Stimulated activated CD8-positive, alpha-beta memory T cell treated with anti-CD3 and anti-CD28 coated beads, Interleukin-15, amount 100 ng/mL, for 4 hours (primary cell): ENCODE results near the gene OR5H14.

ENCODE experiments used
- DNase-seq, 2 donors: peaks; one replicate each; pipeline ENCODE4 v3.0.0-alpha.2; 2020; ENCODE audit warnings: low read depth in 2 of 2

Gene OR5H14

GRCh38 chr3:98199020-98199419 is 51.7 kb downstream of the OR5H14 start:
- no peak for DNase-seq
